HL-60 (cell line): ENCODE measurements around the gene DPF3.

Experiments
- CTCF ChIP-seq: IDR thresholded peaks from one replicate; pipeline ENCODE4 v1.5.1; 2011; ENCODE audit warnings: low read length, control low read depth, inconsistent platforms; ENCODE audit not compliant: insufficient read depth
- GABPA ChIP-seq: IDR thresholded peaks from 2 replicates; pipeline ENCODE4 v1.6.1; 2012; ENCODE audit warnings: low read depth
- POLR2AphosphoS5 ChIP-seq: IDR thresholded peaks from 2 replicates; pipeline ENCODE4 v1.6.1; 2012; ENCODE audit warnings: low read depth

GRCh38 chr14:72876710-72877063, 17.2 kb downstream of the DPF3 start:
- TF ChIP-seq CTCF (no peak), POLR2AphosphoS5 (no peak), GABPA (no peak)
